Mammary epithelial cell (primary cell): ENCODE data around the gene HAO2.

Experiments used
- CTCF ChIP-seq, 2 donors: IDR thresholded peaks in 1 of 2; conservative IDR thresholded peaks in 1 of 2; 2 replicates each; pipeline ENCODE4 v1.5.1; 2011 to 2012; ENCODE audit warnings: inconsistent platforms in 2 of 2, low read length in 2 of 2, mild to moderate bottlenecking in 2 of 2, control low read depth in 1 of 2, low read depth in 1 of 2; ENCODE audit not compliant: insufficient read depth in 1 of 2; ENCODE audit errors: extremely low read depth in 1 of 2
- EZH2 ChIP-seq: IDR thresholded peaks from 2 replicates; pipeline ENCODE4 v1.6.1; 2012; ENCODE audit warnings: low read length, inconsistent platforms, borderline replicate concordance

- TF ChIP-seq CTCF (conservative IDR thresholded peaks at IDR 0.05 in 1 of 2, IDR thresholded peaks at IDR 0.05 in 1 of 2; ENCODE audit: extremely low read depth in 1 of 2, insufficient read depth in 1 of 2, low read depth in 1 of 2, low read length in 2 of 2), result no peak
- no peak for TF ChIP-seq EZH2
These were observed 66.5 kb downstream of the HAO2 start for GRCh38 chr1:119435052-119435451.
